AG09319 (cell line): ENCODE data around the gene MYCBPAP.

Source experiments
- DNase-seq: peaks from one replicate; pipeline ENCODE4 v3.0.0-alpha.2; 2010; ENCODE audit warnings: low read depth; ENCODE audit errors: extremely low read depth
- TF ChIP-seq, protein P1 (sequence below): IDR thresholded peaks from 2 replicates; pipeline ENCODE4 v1.5.1; 2011; ENCODE audit warnings: low read depth, mild to moderate bottlenecking, inconsistent platforms, low read length, moderate library complexity

Gene MYCBPAP

DNA sequence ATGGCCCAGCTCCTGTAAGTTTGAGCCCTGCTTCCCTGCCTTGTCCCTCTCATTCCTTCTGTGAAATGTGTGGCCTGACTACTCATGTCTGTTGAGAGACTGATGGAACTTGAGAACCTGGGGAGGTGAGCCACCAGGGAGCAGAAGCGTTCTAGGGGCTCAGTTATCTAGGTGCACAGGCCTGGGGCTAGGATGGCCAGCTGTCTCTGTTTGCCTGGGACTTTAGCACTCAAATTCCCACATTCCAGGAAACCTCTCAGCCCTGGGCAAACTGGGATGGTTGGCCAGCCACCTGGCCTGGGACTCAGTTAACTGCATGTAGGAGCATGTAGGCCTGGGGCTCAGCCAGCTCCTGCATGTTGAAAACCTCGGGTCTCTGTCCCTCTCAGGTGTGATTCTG lies 15.0 kb downstream of the MYCBPAP start:
- TF ChIP-seq, protein P1, sequence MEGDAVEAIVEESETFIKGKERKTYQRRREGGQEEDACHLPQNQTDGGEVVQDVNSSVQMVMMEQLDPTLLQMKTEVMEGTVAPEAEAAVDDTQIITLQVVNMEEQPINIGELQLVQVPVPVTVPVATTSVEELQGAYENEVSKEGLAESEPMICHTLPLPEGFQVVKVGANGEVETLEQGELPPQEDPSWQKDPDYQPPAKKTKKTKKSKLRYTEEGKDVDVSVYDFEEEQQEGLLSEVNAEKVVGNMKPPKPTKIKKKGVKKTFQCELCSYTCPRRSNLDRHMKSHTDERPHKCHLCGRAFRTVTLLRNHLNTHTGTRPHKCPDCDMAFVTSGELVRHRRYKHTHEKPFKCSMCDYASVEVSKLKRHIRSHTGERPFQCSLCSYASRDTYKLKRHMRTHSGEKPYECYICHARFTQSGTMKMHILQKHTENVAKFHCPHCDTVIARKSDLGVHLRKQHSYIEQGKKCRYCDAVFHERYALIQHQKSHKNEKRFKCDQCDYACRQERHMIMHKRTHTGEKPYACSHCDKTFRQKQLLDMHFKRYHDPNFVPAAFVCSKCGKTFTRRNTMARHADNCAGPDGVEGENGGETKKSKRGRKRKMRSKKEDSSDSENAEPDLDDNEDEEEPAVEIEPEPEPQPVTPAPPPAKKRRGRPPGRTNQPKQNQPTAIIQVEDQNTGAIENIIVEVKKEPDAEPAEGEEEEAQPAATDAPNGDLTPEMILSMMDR = no peak
- DNase-seq = no peak

DNA sequence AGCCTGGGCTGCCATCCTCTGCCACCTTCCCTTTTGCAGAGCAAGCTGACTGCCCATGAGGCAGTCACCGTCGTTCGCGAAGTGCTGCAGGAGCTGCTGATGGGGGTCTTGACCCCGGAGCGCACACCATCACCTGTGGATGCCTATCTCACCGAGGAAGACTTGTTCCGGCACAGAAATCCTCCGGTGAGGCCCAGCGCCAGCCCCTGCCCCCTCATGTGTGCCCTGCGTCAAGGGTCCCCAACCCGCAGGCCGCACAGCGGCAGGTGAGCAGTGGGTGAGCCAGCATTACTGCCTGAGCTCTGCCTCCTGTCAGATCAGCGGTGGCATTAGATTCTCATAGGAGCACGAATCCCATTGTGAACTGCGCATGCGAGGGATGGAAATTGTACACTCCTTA lies 16.6 kb downstream of the MYCBPAP start:
- TF ChIP-seq, protein P1 = no peak
- no peak for DNase-seq

DNA sequence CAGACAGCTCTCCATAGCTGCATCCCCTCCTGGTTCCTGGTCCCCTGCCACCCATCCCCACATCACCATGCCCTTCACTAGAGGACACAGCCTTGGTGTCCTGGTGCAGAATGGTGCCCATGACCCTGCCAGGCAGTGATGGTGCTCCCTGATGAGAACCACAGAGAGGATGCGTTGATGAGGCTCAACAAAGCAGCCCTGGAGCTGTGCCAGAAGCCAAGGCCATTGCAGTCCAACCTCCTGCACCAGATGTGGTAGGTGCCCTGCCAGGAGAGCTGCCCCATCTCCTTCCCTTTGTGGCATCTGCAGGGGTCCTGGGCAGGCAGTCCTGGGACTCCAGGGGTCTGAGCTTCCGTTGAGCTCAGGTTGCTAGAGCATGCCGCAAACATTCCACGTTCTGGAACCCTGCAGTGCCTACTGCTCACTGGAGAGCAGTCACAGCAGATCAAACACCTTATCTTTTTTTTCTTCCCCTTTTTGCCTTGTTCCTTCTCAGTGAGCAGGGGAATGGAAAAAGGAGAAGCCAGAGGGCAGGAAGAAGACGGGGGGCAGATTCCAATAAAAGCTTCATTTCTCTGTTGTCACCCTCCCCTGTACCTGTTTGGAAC lies 19.0 kb downstream of the MYCBPAP start:
- DNase-seq = no peak
- TF ChIP-seq, protein P1 = no peak

DNA sequence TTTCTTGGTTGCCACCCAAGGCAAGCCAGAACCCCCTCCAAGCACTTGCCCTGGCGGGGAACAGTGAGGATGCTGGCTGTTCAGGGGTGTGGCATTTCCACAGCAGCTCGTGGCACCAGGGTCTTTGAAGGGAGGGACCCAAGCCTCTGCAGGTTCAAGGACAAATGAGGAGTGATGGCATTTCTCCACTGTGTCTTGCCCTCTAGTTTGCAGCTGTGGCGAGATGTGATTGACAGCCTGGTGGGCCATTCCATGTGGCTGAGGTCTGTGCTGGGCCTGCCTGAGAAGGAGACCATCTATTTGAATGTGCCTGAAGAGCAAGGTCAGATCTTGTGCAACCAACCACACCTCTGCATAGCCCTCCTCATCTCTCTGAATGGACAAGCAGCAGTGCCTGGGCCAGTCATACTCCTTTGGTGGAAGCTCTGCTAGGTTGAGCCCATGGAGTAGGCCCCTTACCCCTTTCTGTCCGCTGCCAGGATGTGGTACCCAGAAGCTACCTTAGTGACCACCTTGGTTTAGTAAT lies 19.8 kb downstream of the MYCBPAP start:
- no peak for DNase-seq
- TF ChIP-seq, protein P1 = no peak

DNA sequence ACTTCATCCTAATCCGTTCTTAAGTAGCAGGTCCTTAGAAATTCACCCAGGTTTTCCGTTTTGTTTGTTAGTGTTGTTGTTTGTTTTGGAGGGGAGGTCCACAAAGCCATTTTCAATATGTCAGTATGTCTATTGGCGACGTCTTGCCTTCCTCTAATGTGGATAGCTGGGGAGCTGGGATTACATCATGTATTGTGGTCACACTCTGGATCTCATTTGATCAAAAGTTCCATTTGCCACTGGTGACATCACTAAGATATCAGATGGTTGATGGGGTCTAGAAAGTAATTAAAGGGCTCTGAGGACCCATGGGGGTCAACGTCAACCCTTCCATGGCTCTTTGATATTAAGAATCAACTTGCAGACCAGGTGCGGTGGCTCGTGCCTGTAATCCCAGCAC lies 21.6 kb downstream of the MYCBPAP start:
- TF ChIP-seq, protein P1 = no peak

DNA sequence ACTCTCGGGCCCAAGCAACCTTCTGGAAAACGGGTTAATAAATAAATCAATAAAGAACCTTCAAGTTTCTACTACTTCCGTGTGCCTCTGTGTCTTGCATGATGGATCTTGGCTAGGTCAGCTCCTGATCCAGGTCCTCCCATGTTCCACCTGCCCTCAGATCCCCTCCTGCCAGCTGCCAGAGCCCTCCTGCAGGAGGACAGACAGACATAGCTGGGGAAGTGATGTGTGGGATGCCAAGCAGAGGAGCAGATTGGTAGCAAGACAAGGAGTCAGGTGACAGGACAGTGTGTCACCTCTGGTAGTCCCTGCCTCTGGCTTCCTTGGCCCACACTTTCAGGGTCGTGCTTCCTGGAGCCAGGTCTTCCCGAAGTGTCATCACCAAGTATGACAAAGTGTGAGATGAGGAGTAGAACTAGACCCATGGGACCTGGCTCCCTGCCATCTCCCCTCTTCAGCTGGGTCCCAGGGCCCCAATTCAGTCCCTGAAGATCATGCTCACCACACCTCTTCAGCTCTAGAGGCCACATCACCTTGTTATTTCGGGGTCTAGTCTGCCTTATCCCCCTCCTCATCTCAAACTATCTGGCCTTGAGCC lies 23.3 kb downstream of the MYCBPAP start:
- no peak for DNase-seq
- TF ChIP-seq, protein P1 = no peak

More for the DNA sequence above, 21.6 kb downstream of the MYCBPAP start:
- no peak for DNase-seq

DNA sequence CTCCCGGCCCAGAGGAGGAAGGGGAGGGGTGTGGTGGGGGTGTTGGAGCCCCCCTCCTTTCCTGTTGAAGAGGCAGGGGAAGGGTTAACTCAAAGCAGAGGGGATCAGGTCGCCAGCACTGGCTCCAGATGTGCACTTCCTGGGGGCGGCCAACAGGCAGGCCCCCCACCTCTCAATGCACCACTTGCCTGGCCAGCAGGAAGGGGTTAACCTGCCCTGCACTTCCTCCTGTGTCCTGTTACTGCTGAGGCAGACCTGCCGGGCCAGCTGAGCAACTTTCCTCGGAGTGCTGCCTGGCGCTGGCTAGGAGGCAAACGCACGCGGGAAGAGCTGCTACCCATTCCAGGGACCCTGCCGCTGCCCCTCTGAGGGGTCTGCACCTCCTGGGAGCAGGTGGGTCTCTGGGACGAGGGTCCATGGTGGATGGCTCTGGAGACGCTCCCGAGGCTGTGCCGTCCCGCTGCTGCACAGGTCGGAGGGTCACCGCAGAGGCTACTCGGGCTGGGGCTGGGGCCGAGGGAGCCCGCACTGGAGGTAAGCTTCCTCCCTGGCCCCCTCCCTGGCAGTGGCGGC lies 24.3 kb downstream of the MYCBPAP start, which contains the start of gene EPN3:
EPN3 (plus strand) TSS at position 284 of the 573 bp plus-strand sequence. CDS start 3,822 bp downstream, outside the sequence.
- TF ChIP-seq, protein P1 = no peak
- DNase-seq = no peak
